WTC11 (cell line): ENCODE measurements around the gene GRID2. TPM values are rescaled to one million over a fixed set of nuclear protein-coding genes. Genes with fewer than 3 reads are reported as not detected.
A peak's percentile ranks its signal among the peaks of the same experiment; 100 is the strongest.

Source experiments
- ATAC-seq: fragments of 200-7000 bp; cut with Tn5 transposase; 2 replicates; pipeline ENCODE4 v1.10.0; 2021; ENCODE audit warnings: mild to moderate bottlenecking, moderate library complexity
- CTCF ChIA-PET: fragments of 300-600 bp; sonication (Branson Sonifier 250); formaldehyde crosslinking; loops from one replicate; lab custom pipeline; 2021; ENCODE audit warnings: antibody characterized with exemption; lab: Charles Lee
- POLR2A ChIA-PET: fragments of 350-600 bp; sonication (Branson Sonifier 250); formaldehyde crosslinking; loops from one replicate; lab custom pipeline; 2021; ENCODE audit warnings: antibody characterized with exemption; lab: Charles Lee
- DNase-seq: peaks from one replicate; pipeline ENCODE4 v3.0.0; 2021; ENCODE audit warnings: low spot score
- H3K27ac Mint-ChIP-seq: 2 replicates; pipeline ENCODE4 v1.8.0; 2021; ENCODE audit warnings: mixed read lengths
- H3K27me3 Mint-ChIP-seq: 2 replicates; pipeline ENCODE4 v1.8.0; 2021; ENCODE audit warnings: low read depth, mild to moderate bottlenecking, moderate library complexity, mixed read lengths
- H3K36me3 Mint-ChIP-seq: 2 replicates; pipeline ENCODE4 v1.8.0; 2021; ENCODE audit warnings: mixed read lengths
- H3K4me1 Mint-ChIP-seq: 2 replicates; pipeline ENCODE4 v1.8.0; 2022; ENCODE audit warnings: mixed read lengths
- H3K4me3 Mint-ChIP-seq: 2 replicates; pipeline ENCODE4 v1.8.0; 2021; ENCODE audit warnings: mild to moderate bottlenecking, moderate library complexity, mixed read lengths
- H3K9me3 Mint-ChIP-seq: 2 replicates; pipeline ENCODE4 v1.8.0; 2021; ENCODE audit warnings: mixed read lengths
- ATF1 ChIP-seq: sonication (generic); formaldehyde crosslinking; IDR thresholded peaks from 2 replicates; pipeline ENCODE4 v1.8.1; 2023; ENCODE audit warnings: mild to moderate bottlenecking, moderate library complexity, missing genetic modification reagents
- ATF2 ChIP-seq: sonication (generic); formaldehyde crosslinking; IDR thresholded peaks from 2 replicates; pipeline ENCODE4 v1.8.1; 2022; ENCODE audit warnings: low read depth, missing genetic modification reagents, borderline replicate concordance
- ATF6 ChIP-seq: sonication (generic); formaldehyde crosslinking; IDR thresholded peaks from 2 replicates; pipeline ENCODE4 v1.8.1; 2023; ENCODE audit warnings: mild to moderate bottlenecking, missing genetic modification reagents
- CREB1 ChIP-seq: sonication (generic); formaldehyde crosslinking; IDR thresholded peaks from 2 replicates; pipeline ENCODE4 v1.8.0; 2023; ENCODE audit warnings: mild to moderate bottlenecking, missing genetic modification reagents
- CREM ChIP-seq: sonication (generic); formaldehyde crosslinking; IDR thresholded peaks from 2 replicates; pipeline ENCODE4 v1.8.1; 2022; ENCODE audit warnings: mild to moderate bottlenecking, missing genetic modification reagents, moderate library complexity
- CTCF ChIP-seq: fragments of 200-600 bp; IDR thresholded peaks from 2 replicates; pipeline ENCODE4 v1.8.0; 2022; ENCODE audit warnings: antibody characterized with exemption
- E2F4 ChIP-seq: sonication (generic); formaldehyde crosslinking; IDR thresholded peaks from 2 replicates; pipeline ENCODE4 v1.8.1; 2022; ENCODE audit warnings: low read depth, mild to moderate bottlenecking, moderate library complexity, missing genetic modification reagents, borderline replicate concordance
- ERG ChIP-seq: fragments of 250-450 bp; sonication (Bioruptor Pico); IDR thresholded peaks from 2 replicates; pipeline ENCODE4 v1.8.0; 2021; ENCODE audit warnings: mild to moderate bottlenecking
- GRHL2 ChIP-seq: fragments of 250-450 bp; sonication (Bioruptor Pico); IDR thresholded peaks from 2 replicates; pipeline ENCODE4 v1.8.0; 2022; ENCODE audit warnings: mild to moderate bottlenecking, moderate library complexity; ENCODE audit not compliant: insufficient replicate concordance, severe bottlenecking
- GTF2I ChIP-seq: fragments of 250-450 bp; sonication (Bioruptor Pico); conservative IDR thresholded peaks from 2 replicates; pipeline ENCODE4 v1.4.0; 2021; ENCODE audit warnings: mild to moderate bottlenecking
- IRF1 ChIP-seq: sonication (generic); formaldehyde crosslinking; IDR thresholded peaks from 2 replicates; pipeline ENCODE4 v1.8.0; 2023; ENCODE audit warnings: missing genetic modification reagents
- IRF2 ChIP-seq: sonication (generic); formaldehyde crosslinking; IDR thresholded peaks from 2 replicates; pipeline ENCODE4 v1.8.0; 2022; ENCODE audit warnings: low read depth, missing genetic modification reagents, borderline replicate concordance
- MYBL2 ChIP-seq: sonication (generic); formaldehyde crosslinking; IDR thresholded peaks from 2 replicates; pipeline ENCODE4 v1.8.1; 2023; ENCODE audit warnings: mild to moderate bottlenecking, moderate library complexity, missing genetic modification reagents
- RORB ChIP-seq: fragments of 250-450 bp; sonication (Bioruptor Pico); IDR thresholded peaks from 2 replicates; pipeline ENCODE4 v1.9.0; 2021; ENCODE audit warnings: mild to moderate bottlenecking
- SP1 ChIP-seq: sonication (generic); formaldehyde crosslinking; conservative IDR thresholded peaks from 2 replicates; pipeline ENCODE4 v1.8.1; 2022; ENCODE audit warnings: missing genetic modification reagents
- ZNF121 ChIP-seq: sonication (generic); formaldehyde crosslinking; IDR thresholded peaks from 2 replicates; pipeline ENCODE4 v1.8.0; 2023; ENCODE audit warnings: missing genetic modification reagents
- ZNF232 ChIP-seq: sonication (generic); formaldehyde crosslinking; IDR thresholded peaks from 2 replicates; pipeline ENCODE4 v1.8.0; 2022; ENCODE audit warnings: mild to moderate bottlenecking, missing genetic modification reagents
- ZNF532 ChIP-seq: fragments of 250-450 bp; sonication (Bioruptor Pico); IDR thresholded peaks from 2 replicates; pipeline ENCODE4 v1.9.0; 2021; ENCODE audit warnings: mild to moderate bottlenecking, borderline replicate concordance
- total RNA-seq: library from RNA; stranded (reverse); gene quantifications from 3 replicates; pipeline ENCODE4 v1.2.3, GENCODE V29; 2021

Gene GRID2
- total RNA-seq, 1 experiment from 2014 or later, result 26.8 TPM

- TF ChIP-seq CREM (no peak), ATF1 (CRISPR knock-in tag) (no peak), ERG (CRISPR knock-in tag) (no peak), CTCF (no peak), RORB (CRISPR knock-in tag) (no peak), CREB1 (CRISPR knock-in tag) (no peak), ZNF532 (no peak), ZNF121 (CRISPR knock-in tag) (no peak), MYBL2 (no peak), ATF6 (CRISPR knock-in tag) (no peak), SP1 (CRISPR knock-in tag) (no peak)
- TF ChIP-seq, all 79 proteins: peak for 0
- ATAC-seq (no peak), DNase-seq (no peak)
- H3K9me3 Mint-ChIP-seq, result no peaks in the 10 kb centered on the region
- ChIA-PET CTCF (interaction anchor here (0.7 kb wide), 1 partner anchor 80 kb away, joined by 3 read pairs; no protein-coding TSS in a partner anchor), POLR2A (no interaction called here)
- peaks cover 13% of the 10 kb centered on the region for H3K4me1 Mint-ChIP-seq
- no peak overlapping the region for H3K27ac Mint-ChIP-seq
- H3K4me3 Mint-ChIP-seq, result no peak overlapping the region
- H3K27me3 Mint-ChIP-seq, result no peaks in the 10 kb centered on the region
- H3K36me3 Mint-ChIP-seq, result no peaks in the 10 kb centered on the region
These were observed 431.4 kb downstream of the GRID2 start for GRCh38 chr4:92735025-92735665.

GRCh38 chr4:92760433-92760832 is 456.7 kb downstream of the GRID2 start:
- H3K4me3 Mint-ChIP-seq, result no peak overlapping the region
- peaks cover 4% of the 10 kb centered on the region; the same call in 1 of the 2 replicates for H3K36me3 Mint-ChIP-seq
- H3K4me1 Mint-ChIP-seq, result peaks cover 5% of the 10 kb centered on the region
- ChIA-PET POLR2A (no interaction called here), CTCF (no interaction called here)
- no peak for DNase-seq
- no peaks in the 10 kb centered on the region for H3K27me3 Mint-ChIP-seq
- TF ChIP-seq GRHL2 (CRISPR knock-in tag) (no peak), IRF1 (no peak), GTF2I (CRISPR knock-in tag) (no peak), ATF2 (no peak), E2F4 (CRISPR knock-in tag) (no peak), IRF2 (no peak), ZNF232 (CRISPR knock-in tag) (no peak), ATF1 (CRISPR knock-in tag) (no peak)
- ATAC-seq, result no peak
- H3K27ac Mint-ChIP-seq, result peak overlapping the region; percentile 69; the same call in 1 of the 2 replicates
- no peaks in the 10 kb centered on the region for H3K9me3 Mint-ChIP-seq
